GM18868 (cell line): ENCODE results near the gene VAV3.
A peak's percentile ranks its signal among the peaks of the same experiment; 100 is the strongest.

Experiments
- ATAC-seq: cut with Tn5 transposase; IDR thresholded peaks from one replicate; pipeline ENCODE4 v1.9.1; 2021; ENCODE audit warnings: mild to moderate bottlenecking, moderate library complexity; ENCODE audit not compliant: unreplicated experiment

The VAV3 gene

DNA sequence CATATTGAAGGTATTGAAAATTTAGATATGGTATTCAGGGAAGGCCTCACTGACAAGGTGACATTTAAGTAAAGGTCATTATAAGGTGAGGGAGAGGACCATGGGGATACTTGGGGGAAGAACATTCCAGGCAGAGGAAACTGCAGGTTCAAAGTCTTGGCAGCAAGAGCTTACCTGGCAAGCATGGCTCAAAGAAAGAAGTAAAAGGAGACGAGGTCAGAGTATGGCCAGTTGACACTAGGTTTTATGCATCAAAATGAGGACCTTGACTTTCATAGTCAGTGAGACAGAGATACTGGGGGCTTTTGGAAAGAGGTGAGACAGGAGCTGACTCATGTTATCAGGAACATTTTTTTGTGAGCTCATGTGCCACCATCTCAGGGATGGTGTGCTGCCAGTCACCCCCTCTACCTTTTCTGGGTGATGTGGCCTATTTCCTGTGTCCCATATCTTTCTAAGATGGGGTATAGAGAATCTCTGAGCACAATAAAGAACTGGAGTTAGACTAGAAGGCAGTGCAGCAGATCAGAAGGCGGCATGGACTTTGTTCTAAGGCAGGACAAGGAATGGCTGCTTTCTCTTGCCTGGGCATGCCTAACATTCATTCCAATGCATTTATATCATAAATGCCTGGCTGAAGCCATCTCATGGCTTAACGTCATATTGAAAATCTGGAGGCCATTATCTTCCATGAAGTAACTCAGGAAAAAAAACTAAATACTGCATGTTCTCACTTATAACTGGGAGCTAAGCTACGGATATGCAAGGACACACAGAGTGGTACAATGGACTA lies 417.4 kb downstream of the VAV3 start:
- no peak for ATAC-seq

DNA sequence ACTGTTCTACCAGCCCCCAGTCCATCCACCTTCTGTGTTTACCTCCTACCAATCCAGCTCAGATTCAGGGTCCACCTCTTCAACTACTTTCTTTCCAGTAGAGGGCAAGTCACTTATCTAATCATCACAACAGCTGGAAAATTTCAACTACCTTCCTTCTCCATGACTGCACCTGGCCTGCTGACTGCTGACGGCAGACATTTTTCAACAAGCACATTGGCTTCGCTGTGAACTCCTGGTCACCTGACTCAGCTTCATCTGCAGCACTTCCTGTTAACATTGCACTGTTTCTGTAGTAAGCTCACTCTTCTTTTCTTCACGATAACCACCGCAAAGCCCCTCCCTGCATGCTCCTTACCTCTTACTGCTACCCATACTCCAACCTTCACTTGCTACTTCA lies 418.4 kb downstream of the VAV3 start:
- ATAC-seq: no peak

DNA sequence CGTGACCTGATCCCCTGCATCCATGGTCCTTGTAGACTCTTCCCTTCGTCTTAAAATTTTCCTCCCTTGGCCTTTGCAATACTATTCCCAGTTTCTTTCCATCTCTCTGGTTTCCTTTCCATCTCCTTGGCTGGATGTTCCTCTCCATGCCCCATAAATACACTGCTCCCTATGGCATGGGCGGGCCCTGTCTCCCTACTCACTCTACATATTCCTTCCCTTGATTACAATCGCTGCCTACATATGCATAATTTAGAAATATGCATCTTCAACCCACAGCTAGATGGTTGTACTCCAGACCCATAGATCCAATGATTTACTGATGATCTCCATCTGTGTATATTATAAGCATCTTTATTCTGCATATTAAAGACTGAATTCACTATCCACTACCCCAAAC lies 419.1 kb downstream of the VAV3 start:
- no peak for ATAC-seq

DNA sequence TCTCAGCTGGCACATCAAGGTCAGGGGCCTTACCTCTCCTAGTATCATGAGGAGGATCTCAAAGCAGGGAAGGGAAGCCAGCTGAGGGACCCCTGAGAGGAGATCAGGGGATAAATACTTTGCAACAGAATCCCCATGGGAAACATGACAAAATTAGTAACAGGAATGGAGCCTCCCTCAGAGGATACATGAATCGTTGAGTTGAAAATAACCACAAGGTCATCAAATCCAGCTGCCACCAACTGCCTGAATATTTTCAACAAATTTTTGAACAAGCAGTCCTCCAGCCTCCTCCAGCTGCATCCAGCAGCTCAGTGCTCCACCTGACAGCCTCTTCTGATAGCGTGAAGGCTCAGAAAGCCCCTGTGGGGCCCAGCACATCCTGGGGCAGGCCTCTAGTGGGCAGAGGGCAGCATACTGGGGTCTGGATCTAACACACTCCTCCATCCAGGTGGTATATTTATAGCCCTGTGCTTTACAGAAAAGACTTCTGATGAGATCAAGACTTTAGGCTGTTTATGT lies 419.9 kb downstream of the VAV3 start:
- no peak for ATAC-seq

DNA sequence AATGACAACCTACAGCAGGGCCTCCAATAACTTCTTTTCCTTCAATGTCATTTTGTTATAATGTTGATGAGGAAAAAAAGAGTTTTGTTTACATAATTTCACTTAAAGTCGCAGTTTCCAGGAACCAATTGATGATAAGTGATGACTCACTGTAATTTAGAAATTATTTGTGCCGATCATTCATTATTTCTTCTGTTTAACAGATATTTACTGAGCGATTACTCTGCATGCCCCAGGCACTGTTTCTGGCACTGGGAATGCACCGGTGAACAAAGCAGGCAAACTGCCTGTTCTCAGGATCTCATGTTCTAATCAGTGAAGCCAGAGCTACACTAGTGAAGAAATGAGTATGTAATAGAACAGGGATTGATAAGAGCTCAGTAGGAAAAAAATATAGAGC lies 420.7 kb downstream of the VAV3 start:
- no peak for ATAC-seq

DNA sequence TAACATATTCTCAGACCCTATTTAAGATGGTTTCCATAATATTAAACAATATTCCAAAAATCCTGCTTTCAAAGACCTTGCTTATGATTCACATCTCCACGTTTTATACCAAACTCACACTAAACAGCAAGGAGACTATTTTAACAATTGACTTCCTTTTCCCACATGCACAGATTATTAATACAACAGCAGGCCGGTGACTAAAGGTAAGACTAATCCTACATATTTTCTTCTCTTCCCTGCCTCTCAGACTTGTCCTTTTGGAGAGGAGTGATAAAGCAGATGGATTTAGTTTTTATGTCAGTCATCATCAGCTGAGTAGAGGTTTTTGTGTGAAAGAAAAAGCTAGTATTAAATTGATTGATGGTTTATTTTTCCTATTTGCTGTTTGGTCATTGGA lies 423.6 kb downstream of the VAV3 start:
- no peak for ATAC-seq

DNA sequence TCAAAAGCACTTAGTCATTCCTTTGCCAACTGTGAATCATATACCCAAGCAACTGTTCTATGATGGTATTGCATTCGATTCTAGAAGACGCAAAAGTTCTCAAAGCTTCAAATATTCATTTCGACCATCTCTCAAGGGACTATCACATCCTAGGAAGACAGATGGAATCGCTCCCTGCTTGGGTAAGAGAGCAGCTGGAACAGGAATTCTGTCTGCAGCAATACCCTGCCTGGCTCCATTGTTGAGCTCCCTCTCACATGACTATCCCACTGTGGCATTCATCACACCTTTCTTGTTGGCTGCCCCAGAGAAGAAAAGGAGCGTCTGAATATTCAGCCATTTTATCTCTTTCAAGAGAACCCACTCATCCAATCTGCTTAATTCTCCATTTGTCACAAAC lies 426.5 kb downstream of the VAV3 start:
- no peak for ATAC-seq

DNA sequence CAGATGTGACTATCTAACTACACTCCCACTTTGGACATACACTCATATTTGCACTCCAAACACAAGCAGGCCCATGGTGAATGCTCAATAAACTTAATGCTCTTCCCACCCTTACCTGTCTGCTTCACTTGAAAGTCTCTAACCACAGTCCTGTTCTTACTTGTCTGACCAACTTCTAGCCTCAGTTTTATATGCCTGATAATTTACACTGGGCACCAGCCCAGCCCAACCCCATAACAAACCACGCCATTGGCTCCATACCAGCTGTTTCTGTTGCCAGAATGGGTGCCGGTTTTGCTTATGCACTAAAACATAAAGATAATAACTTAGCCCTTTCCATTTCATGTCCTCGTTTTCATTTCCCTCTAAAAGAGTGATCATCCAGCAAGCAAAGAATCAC lies 428.7 kb downstream of the VAV3 start:
- ATAC-seq: no peak

DNA sequence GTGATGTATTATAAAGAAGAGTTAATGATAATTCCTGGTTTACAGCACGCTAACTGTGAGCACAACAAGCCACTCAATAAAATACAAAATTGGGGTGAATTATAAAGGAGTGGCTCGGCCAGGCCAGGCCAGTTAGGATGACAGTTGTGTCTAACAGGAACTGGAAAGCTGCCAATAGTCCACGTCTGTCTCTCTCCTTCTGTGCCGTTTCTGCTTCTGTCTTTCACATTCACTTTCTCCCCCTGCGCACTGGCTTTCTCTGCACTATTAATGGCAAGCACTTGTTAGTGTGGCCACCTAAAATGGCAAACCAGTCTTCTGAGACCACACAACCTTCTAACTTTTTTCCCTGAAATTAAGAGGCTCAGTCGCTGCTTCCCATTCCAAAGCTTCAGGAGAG lies 429.9 kb downstream of the VAV3 start:
- ATAC-seq: peak; percentile 70

DNA sequence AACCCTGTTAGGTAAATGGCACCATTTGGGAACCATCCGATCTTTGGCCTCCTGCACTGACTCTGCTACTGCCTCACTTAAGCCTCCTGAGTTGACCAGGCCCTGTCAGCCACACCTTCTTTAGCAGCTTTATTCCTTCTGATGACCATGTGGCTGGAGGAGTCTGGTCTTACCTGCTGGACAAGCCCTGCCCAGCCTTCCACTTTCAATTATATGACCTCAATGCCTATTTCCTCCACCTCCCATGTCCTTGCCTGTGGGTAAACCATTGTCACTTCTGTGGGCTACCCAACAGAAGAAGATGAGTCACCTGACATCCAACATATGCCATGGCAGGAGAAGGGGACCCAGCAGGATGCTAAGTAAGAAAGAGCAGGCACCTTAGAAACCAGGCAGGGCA lies 430.3 kb downstream of the VAV3 start:
- ATAC-seq: no peak

DNA sequence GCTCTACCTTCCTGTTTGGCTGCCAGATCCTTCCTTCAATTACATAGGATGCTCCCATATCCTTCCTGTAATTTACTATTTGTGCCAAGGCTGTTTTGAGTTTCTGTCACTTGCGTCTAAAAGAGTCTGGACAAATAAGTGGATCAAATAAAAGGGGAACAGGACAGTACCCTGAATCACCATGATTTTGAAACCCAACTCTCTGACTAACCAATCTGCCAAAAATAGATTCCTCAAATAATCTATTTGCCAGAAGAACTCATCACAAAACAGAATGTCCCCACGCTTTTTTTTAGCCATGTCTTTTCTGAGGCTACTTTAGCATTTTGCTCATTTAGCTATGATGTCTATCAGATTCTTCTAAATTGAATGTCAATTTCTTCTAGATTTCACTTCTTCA lies 431.5 kb downstream of the VAV3 start:
- no peak for ATAC-seq

DNA sequence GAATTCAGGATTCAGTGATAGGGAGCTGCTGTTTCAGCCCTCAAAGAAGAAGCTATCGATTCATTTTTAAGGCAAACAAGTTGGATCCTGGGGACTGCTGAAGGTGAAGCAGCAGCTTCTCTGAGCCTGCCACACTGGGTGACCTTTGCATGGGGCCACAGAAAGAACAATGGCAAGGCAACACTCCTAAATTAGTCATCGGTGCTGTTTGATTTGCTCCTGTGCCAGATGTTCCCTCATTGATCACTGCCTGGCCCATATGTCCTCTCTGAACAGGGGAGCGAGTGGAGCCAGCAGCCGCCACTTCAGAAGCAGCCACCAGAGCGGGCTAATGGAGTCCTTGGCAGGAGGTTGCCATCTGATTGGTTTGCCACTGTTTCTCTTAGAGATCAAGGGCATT lies 432.7 kb downstream of the VAV3 start:
- ATAC-seq: no peak

DNA sequence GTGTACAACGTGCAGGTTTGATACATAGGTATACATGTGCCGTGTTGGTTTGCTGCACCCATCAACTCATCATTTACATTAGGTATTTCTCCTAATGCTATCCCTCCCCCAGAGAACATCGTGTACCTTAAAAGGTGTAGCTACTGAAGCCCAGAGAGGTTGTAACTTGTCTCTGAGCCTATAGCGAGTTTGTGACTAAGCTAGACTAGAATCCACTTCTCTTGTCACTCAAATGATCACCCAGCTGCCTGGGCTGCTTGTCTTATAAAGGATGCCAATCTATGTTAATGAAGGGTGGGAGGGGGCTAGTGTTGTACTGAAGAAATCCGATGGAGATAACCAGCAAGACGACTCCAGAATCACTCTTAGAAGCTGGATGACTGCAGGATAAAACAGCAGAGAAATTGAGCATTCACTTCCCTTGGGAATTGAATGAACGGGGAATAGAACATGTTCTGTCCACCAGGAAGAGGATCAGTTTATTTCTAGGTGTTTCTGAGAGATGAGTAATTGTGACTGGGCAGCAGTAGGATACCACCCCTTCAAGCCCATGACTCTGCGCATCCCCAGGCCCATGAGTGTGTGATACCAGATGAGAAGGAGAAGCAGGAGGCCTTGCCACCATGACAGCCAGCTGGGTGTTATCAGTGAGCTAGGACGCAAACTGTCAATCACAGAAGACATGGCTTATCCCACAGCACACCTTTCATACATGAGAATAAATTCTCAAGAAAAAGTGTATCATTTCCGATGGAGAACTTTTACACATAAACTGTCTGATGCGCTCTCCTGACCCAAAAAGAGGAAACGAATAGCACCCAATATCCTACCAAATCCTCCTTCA lies 433.7 kb downstream of the VAV3 start:
- no peak for ATAC-seq

DNA sequence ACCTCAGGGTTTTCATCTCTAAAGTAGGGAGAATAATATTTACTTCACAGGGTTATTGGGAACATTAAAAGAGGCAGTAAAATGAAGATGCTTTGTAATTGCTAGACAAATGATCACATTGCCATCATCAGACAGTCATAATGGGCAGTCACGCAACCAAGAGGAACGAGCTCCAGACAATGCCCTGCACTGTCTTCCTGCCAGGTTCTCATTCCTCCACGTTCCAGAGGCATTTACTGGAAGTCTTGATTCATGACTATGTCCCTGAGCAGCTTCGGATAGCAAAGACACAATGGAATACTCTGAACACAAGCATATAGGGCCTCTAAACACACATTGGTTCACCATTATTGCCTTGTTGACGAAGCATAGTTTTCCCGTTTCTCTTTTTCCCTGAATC lies 434.4 kb downstream of the VAV3 start:
- ATAC-seq: no peak

DNA sequence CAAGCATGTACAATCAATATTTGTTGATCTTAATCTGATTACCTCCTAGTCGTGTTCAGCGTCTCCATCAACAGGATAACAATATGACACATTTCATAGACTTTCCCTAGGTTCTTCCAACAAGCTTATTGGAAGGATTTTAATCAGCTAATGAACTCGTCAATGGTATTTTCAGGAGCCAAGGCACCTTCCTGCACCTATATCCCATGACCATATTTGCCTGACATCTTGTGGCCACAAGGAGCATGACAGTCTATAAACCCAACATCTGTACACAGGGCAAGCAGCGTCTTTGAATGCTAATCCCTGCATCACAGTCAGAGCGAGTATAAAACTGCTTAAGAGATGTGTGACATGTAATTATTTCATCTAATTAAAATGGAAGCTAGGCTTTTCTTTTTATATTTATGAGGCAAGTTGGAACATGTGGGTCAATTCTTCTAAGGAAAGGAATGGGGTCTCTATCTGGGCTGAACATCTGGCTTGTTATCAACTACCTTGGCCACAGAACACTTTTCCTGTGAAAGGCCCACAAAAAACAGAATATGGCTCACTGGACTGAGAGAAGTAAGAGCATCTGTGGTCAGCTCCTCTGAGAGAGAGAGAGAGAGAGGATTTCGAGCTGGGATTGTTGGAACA lies 435.4 kb downstream of the VAV3 start:
- ATAC-seq: peak; percentile 98

DNA sequence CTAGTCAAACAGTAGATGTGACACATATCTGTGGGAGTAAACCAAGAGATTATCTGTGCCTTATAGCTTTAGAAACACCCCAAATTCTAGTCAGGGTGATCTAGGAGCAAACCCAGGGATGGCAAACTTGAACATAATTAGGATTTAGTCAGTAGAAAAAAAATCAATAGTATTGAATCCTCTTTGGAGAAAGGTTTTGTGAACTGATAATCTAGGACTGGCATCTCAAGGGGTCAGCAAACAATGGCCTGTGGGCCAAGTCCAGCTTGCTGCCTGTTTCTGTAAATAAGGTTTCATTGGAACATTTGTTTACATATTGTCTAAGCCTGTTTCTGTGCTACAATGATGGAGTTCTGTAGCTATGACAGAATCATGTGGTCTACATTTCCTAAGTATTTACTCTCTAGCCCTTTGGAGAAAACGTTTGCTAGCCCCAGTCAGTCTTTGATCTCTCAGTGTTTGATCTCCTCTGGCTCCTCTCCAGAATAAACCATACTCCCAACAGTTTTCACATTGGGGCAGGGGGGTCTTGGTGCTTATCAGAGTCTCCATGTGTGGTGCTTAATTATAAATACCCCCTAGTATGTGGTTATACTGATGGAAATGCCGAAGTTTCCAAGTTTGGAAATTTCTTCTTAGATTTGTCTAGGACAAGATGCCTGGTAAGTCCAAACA lies 438.3 kb downstream of the VAV3 start:
- no peak for ATAC-seq

DNA sequence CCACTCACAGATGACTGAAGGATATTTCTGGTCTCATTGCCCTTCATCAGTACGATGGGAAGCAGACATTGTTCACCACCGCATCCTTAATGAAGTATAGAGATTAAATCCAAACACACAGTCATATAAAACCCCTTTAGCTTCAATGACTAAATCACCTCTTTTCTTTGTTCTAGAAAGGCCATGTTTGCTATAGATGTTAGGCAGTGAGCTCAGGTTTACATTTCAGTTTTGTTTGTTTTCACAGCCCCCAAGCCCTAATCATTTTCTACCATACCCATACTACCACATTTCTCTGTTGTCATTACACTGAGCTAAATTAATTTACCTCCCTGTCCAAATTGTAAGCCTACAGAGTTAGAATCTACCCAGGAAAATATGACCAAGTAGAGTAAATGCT lies 439.0 kb downstream of the VAV3 start:
- ATAC-seq: no peak

DNA sequence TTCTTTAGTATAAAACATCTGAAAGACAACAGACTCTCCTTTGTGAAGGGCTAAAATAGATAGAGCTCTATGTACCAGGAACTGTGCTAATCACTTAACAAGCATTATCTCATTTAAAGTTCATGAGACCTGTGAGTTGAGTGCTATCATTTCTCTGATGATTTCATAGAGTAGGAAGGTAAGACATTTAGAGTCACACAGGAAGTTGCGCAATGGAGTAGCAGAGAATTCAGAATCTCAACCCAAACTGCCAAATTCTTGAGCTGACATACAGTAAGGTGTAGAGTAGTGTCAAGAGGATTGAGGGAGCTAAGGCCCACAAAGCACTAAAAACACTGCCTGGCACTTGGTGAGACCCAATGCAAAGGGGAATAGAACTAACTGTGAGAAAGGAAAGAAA lies 439.8 kb downstream of the VAV3 start:
- ATAC-seq: no peak

DNA sequence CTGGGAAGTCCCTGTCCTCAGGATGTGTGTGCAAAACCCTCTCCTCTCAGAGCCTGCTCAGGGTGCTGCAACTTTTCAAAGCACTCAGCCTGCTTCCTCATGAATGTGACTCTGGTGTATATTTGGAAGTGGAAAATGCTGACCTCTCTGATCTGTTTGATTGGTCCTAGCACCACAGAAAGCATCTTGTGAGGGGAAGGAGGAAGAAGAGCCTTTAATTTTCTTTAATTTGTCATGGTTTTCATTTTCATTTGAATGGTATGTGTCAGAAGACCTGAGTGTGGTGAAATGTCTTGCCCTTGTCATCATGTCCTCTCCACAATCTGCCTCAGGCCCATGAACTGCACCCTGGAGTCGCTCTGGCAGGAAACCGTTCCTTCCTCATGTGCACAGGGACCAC lies 440.7 kb downstream of the VAV3 start:
- no peak for ATAC-seq

DNA sequence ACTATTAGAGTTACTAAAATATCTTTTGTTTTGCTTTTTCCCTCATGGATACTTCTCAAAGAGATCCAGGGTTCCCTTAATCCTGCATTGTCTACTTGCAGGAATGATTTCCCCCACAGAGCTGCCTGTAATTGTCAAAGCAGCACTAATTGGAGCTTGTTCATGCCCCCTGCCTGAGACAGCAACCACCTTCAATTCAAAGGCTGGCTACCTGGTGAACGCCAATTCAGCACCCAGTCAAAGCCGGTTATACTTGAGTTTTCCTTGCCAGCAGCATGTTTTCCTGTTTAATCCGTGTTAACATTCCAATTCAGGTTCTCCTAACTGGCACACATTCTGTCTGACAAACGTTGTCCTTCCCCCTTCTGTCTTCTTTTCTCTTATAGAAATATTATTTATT lies 441.2 kb downstream of the VAV3 start:
- no peak for ATAC-seq

DNA sequence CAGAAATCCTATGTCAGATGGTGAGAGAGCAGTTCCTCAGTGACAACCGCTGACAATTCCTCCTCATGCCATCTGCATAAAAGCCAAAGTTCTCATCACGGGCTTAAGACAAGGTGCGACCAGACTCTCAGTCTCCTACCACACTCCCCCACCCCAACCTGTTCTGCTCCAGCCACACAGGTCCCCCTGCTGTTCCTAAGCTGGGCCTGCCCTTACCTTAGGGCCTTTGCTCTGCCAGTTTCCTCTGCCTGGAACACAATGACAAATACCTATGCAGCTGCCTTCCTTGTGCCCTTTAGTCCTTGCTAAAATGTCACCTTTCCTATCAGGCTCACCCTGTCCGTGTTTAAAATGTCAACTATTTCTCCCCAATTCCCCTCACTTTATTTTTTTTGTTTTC lies 441.9 kb downstream of the VAV3 start:
- no peak for ATAC-seq
